Measurements from ENCODE around the gene TRAF7. TPM values are rescaled to one million over a fixed set of nuclear protein-coding genes. Genes with fewer than 3 reads are reported as not detected.

The TRAF7 gene
- total RNA-seq, 1 donor from 2014 or later = 80.3 TPM

DNA sequence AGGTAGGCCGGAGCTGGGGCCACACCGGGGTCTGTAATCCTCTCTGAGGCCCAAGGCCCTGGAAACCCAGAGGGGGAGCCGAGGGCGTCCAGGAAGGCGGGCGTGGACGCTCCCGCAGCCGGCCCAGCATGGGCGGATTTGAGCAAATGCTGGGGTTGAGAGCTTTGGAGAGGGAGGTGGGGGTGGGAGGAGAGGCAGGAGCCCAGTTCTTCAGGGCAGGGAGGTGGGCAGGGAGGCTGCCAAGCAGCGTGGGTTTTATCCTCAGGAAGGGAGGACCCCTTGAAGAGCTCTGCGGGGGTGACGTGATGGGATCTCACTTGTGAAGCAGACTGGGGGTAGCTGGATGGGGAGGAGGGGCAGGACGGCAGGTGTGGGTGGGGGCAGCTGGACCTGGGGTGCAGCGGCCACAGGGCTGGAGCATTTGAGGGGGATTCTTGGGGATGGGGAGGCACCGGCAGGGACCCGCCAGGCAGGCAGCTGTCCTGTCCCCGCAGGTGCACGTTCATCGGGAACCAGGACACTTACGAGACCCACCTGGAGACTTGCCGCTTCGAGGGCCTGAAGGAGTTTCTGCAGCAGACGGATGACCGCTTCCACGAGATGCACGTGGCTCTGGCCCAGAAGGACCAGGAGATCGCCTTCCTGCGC lies 17.2 kb downstream of the TRAF7 start:
- DNase-seq = no peak
- Mint-ChIP-seq H3K27me3 (no peaks in the 10 kb centered on the region), H3K27ac (no peak overlapping the region), H3K36me3 (ENCODE audit: low read depth) (peaks cover 21% of the 10 kb centered on the region), H3K4me3 (no peak overlapping the region), H3K4me1 (no peaks in the 10 kb centered on the region), H3K9me3 (no peaks in the 10 kb centered on the region)
- intact Hi-C loops (cut with micrococcal nuclease) = no loop called here

DNA sequence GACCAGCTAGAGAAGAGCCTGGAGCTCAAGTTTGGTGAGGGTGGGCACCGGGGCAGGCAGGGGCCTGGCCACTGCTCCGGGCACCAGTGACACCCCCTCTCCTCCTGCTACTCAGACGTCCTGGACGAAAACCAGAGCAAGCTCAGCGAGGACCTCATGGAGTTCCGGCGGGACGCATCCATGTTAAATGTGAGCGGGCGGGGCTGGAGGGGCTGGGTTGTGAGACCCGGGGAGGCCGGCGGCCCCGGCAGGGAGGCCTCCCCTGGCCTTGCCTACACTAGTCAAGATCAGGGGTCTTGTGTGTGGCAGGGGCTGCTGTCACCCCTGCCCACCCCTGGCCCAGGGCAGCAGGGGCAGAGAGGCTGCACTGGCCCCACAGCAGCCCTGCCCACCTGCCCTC lies 17.8 kb downstream of the TRAF7 start:
- H3K27me3 Mint-ChIP-seq = no peaks in the 10 kb centered on the region
- DNase-seq = no peak
- H3K4me1 Mint-ChIP-seq = no peaks in the 10 kb centered on the region
- intact Hi-C loops (cut with micrococcal nuclease) = no loop called here
- H3K27ac Mint-ChIP-seq = no peak overlapping the region
- H3K36me3 Mint-ChIP-seq (ENCODE audit: low read depth) = peaks cover 19% of the 10 kb centered on the region
- H3K9me3 Mint-ChIP-seq = no peaks in the 10 kb centered on the region
- no peak overlapping the region for H3K4me3 Mint-ChIP-seq

DNA sequence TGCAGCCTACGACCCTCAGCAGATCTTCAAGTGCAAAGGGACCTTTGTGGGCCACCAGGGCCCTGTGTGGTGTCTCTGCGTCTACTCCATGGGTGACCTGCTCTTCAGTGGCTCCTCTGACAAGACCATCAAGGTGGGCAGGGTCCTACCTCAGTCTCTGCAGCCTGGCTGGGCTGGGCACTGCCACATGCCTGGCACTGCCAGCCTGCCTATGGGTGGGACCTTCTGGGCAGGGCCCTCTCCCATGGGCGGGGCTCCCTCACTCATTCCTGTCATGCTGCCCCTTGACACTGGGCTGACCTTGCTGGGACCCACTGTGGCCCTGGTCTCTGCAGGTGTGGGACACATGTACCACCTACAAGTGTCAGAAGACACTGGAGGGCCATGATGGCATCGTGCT lies 18.3 kb downstream of the TRAF7 start:
- H3K27me3 Mint-ChIP-seq = no peaks in the 10 kb centered on the region
- H3K4me1 Mint-ChIP-seq = no peaks in the 10 kb centered on the region
- H3K36me3 Mint-ChIP-seq (ENCODE audit: low read depth) = peaks cover 18% of the 10 kb centered on the region
- DNase-seq = no peak
- H3K9me3 Mint-ChIP-seq = no peaks in the 10 kb centered on the region
- no peak overlapping the region for H3K4me3 Mint-ChIP-seq
- intact Hi-C loops (cut with micrococcal nuclease) = no loop called here
- H3K27ac Mint-ChIP-seq = no peak overlapping the region

DNA sequence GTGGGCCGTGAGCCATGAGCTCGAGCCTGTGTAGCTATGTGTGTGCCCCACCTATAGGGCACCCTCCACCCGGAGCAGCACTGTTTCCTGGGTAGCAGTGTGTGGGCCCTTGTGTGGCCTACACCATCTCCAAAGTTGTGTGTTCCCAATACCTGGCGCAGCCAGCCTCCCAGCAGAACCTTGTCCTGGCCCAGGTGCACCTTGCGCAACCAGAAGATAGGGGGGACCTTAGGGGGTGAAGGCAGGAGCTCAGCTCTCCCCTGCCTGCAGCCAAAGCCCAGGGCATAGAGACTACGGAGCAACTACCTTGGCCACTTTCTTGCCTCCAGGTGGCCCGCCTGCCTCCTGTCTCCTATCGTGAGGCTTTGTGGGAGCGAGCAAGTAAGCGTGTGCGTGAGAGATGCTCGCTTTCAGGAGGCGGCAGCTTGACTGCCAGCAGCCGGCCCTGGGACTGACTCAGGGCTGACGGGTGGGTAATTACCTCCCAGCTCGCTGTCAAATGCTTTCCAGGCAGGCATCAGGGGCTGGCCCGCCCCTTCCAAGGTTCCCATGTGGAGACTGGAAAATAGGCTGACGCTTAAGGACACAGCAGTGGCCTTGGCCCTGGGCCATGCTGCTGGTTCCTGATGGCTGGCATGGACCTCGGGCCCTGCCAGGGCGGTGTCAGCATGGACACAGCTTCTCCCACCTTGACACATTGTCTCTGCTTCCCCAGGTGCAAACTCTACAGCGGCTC lies 19.0 kb downstream of the TRAF7 start:
- Mint-ChIP-seq H3K27me3 (no peaks in the 10 kb centered on the region), H3K9me3 (no peaks in the 10 kb centered on the region), H3K36me3 (ENCODE audit: low read depth) (peaks cover 18% of the 10 kb centered on the region), H3K4me3 (no peak overlapping the region), H3K27ac (no peak overlapping the region), H3K4me1 (no peaks in the 10 kb centered on the region)
- intact Hi-C loops (cut with micrococcal nuclease) = no loop called here
- DNase-seq = no peak

DNA sequence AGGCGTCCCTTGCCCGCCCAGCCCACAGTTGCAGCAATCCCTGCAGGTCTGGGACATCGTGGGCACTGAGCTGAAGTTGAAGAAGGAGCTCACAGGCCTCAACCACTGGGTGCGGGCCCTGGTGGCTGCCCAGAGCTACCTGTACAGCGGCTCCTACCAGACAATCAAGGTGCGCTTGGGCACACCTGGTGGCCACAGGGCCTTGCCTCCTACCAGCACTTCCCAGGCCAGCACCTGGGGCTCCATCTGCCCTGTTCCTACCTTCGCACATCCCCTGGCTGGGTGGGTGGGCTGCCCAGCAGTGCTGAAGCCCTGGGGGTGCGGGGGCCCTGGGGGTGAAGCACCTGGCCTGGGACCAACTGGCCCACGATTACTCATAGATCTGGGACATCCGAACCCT lies 19.9 kb downstream of the TRAF7 start:
- H3K36me3 Mint-ChIP-seq (ENCODE audit: low read depth) = peaks cover 18% of the 10 kb centered on the region
- H3K27ac Mint-ChIP-seq = no peak overlapping the region
- no peak overlapping the region for H3K4me3 Mint-ChIP-seq
- no peaks in the 10 kb centered on the region for H3K27me3 Mint-ChIP-seq
- H3K4me1 Mint-ChIP-seq = no peaks in the 10 kb centered on the region
- DNase-seq = no peak
- H3K9me3 Mint-ChIP-seq = no peaks in the 10 kb centered on the region
- intact Hi-C loops (cut with micrococcal nuclease) = no loop called here

DNA sequence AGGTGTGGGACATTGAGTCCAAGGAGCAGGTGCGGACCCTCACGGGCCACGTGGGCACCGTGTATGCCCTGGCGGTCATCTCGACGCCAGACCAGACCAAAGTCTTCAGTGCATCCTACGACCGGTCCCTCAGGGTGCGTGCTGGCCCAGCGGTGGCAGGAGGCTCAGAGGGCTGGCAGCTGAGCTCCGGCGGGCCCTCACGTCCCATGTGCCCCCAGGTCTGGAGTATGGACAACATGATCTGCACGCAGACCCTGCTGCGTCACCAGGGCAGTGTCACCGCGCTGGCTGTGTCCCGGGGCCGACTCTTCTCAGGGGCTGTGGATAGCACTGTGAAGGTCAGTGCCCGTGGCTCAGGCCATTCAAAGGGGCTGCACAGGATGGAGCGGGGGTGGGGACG lies 20.5 kb downstream of the TRAF7 start:
- DNase-seq = no peak
- H3K4me3 Mint-ChIP-seq = no peak overlapping the region
- H3K27me3 Mint-ChIP-seq = no peaks in the 10 kb centered on the region
- H3K36me3 Mint-ChIP-seq (ENCODE audit: low read depth) = peaks cover 18% of the 10 kb centered on the region
- H3K27ac Mint-ChIP-seq = no peak overlapping the region
- H3K9me3 Mint-ChIP-seq = no peaks in the 10 kb centered on the region
- intact Hi-C loops (cut with micrococcal nuclease) = no loop called here
- no peaks in the 10 kb centered on the region for H3K4me1 Mint-ChIP-seq

DNA sequence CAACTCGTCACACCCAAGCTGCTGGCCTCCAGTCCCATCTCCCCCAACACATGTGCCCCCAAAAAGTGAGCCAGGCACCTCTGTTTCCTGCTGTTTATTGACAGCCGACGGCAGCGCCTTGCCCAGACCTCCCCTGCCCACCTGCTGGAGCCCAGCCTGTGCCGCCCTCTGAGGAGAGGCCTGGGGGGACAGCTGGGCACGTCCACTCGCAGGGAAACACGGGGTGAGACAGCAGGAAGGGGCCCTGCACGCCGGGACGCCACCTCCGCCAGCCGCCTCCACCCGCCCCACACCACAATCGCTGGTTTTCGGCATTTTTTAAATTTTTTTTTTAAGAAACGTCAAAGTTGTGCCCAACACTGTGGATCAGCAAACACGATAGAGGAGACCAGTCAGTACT lies 21.5 kb downstream of the TRAF7 start:
- intact Hi-C loops (cut with micrococcal nuclease) = no loop called here

DNA sequence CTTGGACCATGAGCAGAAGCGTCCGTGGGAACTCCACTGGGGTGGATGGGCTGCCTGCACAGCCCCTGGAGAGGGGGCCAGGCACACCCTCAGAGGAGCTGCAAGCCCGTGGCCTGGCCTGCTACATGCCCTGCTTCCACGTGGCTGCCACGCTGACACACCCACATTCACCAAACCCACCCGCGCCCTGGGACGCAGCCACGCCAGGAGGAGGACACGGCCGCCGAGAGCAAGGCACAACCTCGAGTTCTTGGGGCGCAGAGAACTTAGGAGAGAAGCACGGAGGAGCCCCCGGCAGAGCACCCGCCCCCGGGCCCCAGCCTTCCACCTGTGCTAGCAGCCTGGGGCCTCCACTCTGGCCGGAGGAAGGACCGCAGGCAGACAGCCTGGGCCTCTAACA lies 22.0 kb downstream of the TRAF7 start:
- Mint-ChIP-seq H3K4me3 (no peak overlapping the region), H3K27me3 (no peaks in the 10 kb centered on the region)
- intact Hi-C loops (cut with micrococcal nuclease) = no loop called here

More for the DNA sequence above, 21.5 kb downstream of the TRAF7 start:
- Mint-ChIP-seq H3K27ac (no peak overlapping the region), H3K36me3 (ENCODE audit: low read depth) (peaks cover 15% of the 10 kb centered on the region), H3K4me1 (no peaks in the 10 kb centered on the region), H3K9me3 (no peaks in the 10 kb centered on the region), H3K27me3 (no peaks in the 10 kb centered on the region), H3K4me3 (no peak overlapping the region)
- DNase-seq = no peak

DNA sequence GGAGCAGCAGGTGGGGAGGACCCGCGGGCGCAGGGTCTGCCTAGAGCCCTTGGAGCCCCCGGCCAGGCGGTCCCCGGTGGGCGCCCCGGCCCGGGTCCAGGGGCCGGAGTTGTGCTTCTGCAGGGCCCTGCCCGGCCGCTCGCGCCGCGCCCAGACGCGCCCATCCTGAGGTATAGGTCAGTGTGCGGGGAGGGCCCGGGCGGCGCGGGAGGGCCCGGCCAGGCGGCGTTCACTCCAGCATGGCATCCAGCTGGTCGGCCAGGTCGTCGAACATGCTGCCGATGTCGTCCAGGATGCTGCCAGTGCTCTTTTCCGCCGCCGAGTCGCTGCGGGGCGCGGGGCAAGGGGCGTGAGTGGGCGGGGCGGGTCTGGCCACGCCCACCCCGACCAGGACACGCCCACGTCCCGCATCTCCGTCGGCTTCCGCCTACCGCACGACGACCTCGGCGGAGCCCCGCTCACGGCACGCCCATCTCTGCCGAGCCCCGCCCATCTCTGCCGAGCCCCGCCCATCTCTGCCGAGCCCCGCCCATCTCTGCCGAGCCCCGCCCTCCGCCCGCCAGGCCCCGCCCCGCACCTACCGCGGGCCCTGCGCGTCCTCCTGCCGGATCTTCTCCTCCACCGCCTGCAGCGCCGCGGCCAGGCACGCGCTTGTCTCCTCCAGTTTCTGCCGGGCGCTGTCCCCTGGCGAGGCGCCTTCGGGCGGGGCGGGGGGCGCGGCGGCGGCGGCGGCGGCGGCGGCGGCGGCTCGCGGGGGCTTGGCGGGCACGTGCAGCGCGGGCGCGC lies 22.9 kb downstream of the TRAF7 start:
- DNase-seq = peak; percentile 76
- Mint-ChIP-seq H3K4me3 (no peak overlapping the region), H3K4me1 (no peaks in the 10 kb centered on the region), H3K9me3 (no peaks in the 10 kb centered on the region), H3K36me3 (ENCODE audit: low read depth) (peaks cover 12% of the 10 kb centered on the region), H3K27me3 (no peaks in the 10 kb centered on the region), H3K27ac (no peak overlapping the region)
- intact Hi-C loops (cut with micrococcal nuclease) = no loop called here

More for the DNA sequence above, 22.0 kb downstream of the TRAF7 start:
- no peak for DNase-seq
- H3K9me3 Mint-ChIP-seq = no peaks in the 10 kb centered on the region
- H3K36me3 Mint-ChIP-seq (ENCODE audit: low read depth) = peaks cover 15% of the 10 kb centered on the region
- no peaks in the 10 kb centered on the region for H3K4me1 Mint-ChIP-seq
- no peak overlapping the region for H3K27ac Mint-ChIP-seq

DNA sequence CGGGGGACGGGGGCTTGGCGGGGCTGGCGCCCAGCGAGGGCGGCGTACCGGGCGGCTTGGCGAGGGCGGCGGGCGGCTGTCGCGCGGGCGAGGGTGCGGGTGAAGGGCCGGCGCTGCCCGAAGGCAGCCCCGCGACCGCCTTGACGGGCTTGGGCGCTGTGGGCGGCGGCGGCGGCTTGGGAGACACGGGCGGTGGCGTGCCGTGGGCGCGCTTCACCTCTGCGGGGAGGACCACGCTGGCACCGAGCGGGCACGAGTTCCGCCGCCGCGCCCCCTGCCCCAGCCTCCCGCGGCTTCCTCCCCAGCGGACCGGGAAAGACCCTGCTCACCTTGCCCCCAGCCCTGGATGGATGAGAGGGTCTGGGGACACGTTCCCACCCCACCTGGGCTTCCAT lies 23.5 kb downstream of the TRAF7 start:
- Mint-ChIP-seq H3K27ac (no peak overlapping the region), H3K27me3 (no peaks in the 10 kb centered on the region), H3K4me1 (no peaks in the 10 kb centered on the region), H3K36me3 (ENCODE audit: low read depth) (peaks cover 9% of the 10 kb centered on the region), H3K4me3 (no peak overlapping the region), H3K9me3 (no peaks in the 10 kb centered on the region)
- DNase-seq = no peak
- intact Hi-C loops (cut with micrococcal nuclease) = no loop called here

DNA sequence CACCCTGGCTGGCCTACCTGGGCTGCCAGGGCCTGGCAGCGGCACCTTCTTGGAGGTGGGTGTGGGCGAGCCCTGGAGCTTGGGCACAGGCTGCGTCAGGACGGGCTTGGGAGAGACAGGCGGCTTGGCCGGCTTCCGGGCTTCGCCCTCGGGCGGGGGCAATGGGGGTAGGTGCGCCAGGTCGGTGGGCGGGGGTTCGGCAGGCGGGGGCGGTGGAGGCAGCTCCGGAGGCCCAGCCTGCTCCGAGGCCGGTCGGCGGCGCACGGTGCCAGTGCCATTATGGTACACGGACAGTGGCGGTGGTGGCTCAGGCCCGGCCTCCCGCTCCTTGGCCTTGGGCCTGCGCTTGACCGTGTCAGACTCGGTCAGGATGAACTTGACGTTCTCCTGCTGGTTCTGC lies 24.0 kb downstream of the TRAF7 start:
- no peaks in the 10 kb centered on the region for H3K27me3 Mint-ChIP-seq
- no peak for DNase-seq
- no peak overlapping the region for H3K27ac Mint-ChIP-seq
- intact Hi-C loops (cut with micrococcal nuclease) = no loop called here
- H3K4me3 Mint-ChIP-seq = no peak overlapping the region
- no peaks in the 10 kb centered on the region for H3K9me3 Mint-ChIP-seq
- no peaks in the 10 kb centered on the region for H3K4me1 Mint-ChIP-seq
- H3K36me3 Mint-ChIP-seq (ENCODE audit: low read depth) = peaks cover 4% of the 10 kb centered on the region

DNA sequence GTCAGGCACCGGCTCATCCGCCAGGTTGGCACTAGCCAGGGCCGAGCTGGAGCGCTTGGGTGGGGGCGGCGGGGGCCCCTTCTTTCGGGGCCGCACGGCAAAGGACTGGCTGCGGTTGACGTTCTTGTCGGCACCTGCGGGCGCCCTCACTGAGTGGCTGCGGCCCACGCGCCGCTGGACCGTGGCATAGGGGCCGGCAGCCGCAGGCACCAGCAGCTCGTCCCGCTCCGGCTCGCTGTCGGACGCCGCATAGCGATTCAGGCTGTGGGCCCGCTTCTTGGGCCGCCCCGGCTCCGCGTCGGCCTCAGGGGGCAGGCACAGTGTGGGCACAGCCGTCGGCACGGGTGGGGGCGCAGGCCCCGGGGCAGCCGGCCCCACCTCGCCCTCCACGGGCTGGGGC lies 24.9 kb downstream of the TRAF7 start:
- Mint-ChIP-seq H3K36me3 (ENCODE audit: low read depth) (peaks cover 2% of the 10 kb centered on the region), H3K4me3 (no peak overlapping the region), H3K9me3 (no peaks in the 10 kb centered on the region), H3K27ac (no peak overlapping the region), H3K27me3 (no peaks in the 10 kb centered on the region), H3K4me1 (no peaks in the 10 kb centered on the region)
- DNase-seq = no peak
- intact Hi-C loops (cut with micrococcal nuclease) = no loop called here

DNA sequence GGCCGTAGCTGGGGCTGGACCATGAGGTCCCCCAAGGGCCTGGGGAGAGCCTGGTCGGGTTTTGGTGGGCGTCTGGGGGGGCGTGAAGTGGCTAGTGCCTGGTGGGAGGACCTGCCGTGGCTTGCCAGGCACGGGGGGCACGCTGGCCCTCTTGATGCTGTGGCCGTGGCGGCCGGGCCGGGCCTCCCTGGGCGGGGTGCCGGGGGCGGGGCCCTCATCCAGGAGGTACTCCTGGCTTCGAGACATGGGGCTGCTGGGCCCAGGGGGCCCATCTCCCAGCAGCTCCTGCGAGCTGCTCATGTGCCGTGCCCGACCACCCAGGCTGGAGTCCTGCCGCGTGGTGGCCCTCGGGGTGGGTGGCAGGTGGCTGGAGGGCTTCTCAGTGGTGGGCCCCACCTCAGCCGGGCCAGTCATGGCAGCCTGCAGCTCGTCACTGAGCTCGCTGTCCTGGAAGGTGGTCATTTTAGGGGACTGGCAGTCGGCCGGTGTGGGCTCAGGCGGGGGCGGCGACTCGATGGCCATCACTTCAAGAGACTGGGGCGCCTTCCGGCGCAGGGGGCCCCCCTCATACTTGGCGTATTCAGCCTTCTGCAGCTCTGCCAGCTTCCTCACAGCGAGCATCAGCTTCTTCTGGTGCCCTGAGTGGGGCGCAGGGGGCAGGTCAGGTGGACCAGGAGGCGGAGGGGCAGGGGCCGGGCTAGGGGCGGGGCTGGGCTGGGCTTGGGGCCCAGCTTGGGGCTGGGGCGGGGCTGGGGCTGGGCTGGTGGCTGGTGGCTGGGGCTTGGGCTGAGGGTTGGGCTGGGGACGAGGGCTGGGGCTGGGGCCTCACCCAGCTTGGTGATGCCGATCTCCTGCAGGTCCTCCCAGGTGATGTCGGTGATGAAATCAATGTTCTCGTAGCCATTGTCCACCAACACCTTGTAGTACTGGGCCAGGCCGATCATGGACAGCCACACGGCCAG lies 25.7 kb downstream of the TRAF7 start:
- no peak for DNase-seq
- H3K4me3 Mint-ChIP-seq = no peak overlapping the region
- H3K27ac Mint-ChIP-seq = no peak overlapping the region
- no peaks in the 10 kb centered on the region for H3K27me3 Mint-ChIP-seq
- intact Hi-C loops (cut with micrococcal nuclease) = no loop called here
- H3K36me3 Mint-ChIP-seq (ENCODE audit: low read depth) = peaks cover under 1% of the 10 kb centered on the region
- H3K9me3 Mint-ChIP-seq = no peaks in the 10 kb centered on the region
- H3K4me1 Mint-ChIP-seq = no peaks in the 10 kb centered on the region
